Trophoblast cell (in vitro differentiated cells and primary cell): Measurements from ENCODE around the gene FBXO17.
A peak's percentile ranks its signal among the peaks of the same experiment; 100 is the strongest.
"Not testable (repeated sequence)": the region's sequence is repeated elsewhere in the genome, so short reads cannot be mapped to it uniquely, and the experiment has no call there.

Source experiments
- DNase-seq, 2 donors: peaks; one replicate each; pipeline ENCODE4 v3.0.0-alpha.2; 2016
- H2AFZ ChIP-seq: 2 replicates; pipeline ENCODE4 v1.6.1; 2013; ENCODE audit warnings: low read length, moderate library complexity, mild to moderate bottlenecking; ENCODE audit not compliant: insufficient read depth, poor library complexity
- H2AK5ac ChIP-seq: 2 replicates; pipeline ENCODE4 v1.6.1; 2013; ENCODE audit warnings: mild to moderate bottlenecking, low read length
- H2BK120ac ChIP-seq: 2 replicates; pipeline ENCODE4 v1.6.1; 2013; ENCODE audit warnings: low read length, mild to moderate bottlenecking, moderate library complexity; ENCODE audit not compliant: insufficient read depth, poor library complexity
- H2BK12ac ChIP-seq: 2 replicates; pipeline ENCODE4 v1.6.1; 2013; ENCODE audit warnings: mild to moderate bottlenecking, low read length, moderate library complexity
- H2BK5ac ChIP-seq: 2 replicates; pipeline ENCODE4 v1.6.1; 2013; ENCODE audit warnings: low read length, low read depth, moderate library complexity, mild to moderate bottlenecking; ENCODE audit not compliant: poor library complexity
- H3K14ac ChIP-seq: 2 replicates; pipeline ENCODE4 v1.6.1; 2013; ENCODE audit warnings: mild to moderate bottlenecking, low read length
- H3K18ac ChIP-seq: 2 replicates; pipeline ENCODE4 v1.6.1; 2013; ENCODE audit warnings: mild to moderate bottlenecking, low read length
- H3K23ac ChIP-seq: 2 replicates; pipeline ENCODE4 v1.6.1; 2013; ENCODE audit warnings: low read length
- H3K27ac ChIP-seq: 2 replicates; pipeline ENCODE4 v1.5.1; 2013; ENCODE audit warnings: low read depth, mild to moderate bottlenecking, inconsistent platforms, low read length, moderate library complexity
- H3K27me3 ChIP-seq: 2 replicates; pipeline ENCODE4 v1.6.1; 2013; ENCODE audit warnings: inconsistent platforms, mild to moderate bottlenecking, low read length, moderate library complexity; ENCODE audit not compliant: insufficient read depth
- H3K36me3 ChIP-seq, 2 experiments: 1 replicate in 1 of 2; 2 replicates in 1 of 2; pipeline ENCODE4 v1.6.1; 2013; ENCODE audit warnings: low read length in 2 of 2, mild to moderate bottlenecking in 2 of 2, moderate library complexity in 1 of 2; ENCODE audit not compliant: insufficient read depth in 2 of 2, control insufficient read depth in 1 of 2
- H3K4ac ChIP-seq: 2 replicates; pipeline ENCODE4 v1.6.1; 2013; ENCODE audit warnings: low read depth, mild to moderate bottlenecking, low read length, moderate library complexity
- H3K4me1 ChIP-seq, 2 experiments: 1 replicate in 1 of 2; 2 replicates in 1 of 2; pipeline ENCODE4 v1.6.1; 2013; ENCODE audit warnings: low read length in 2 of 2, mild to moderate bottlenecking in 2 of 2, moderate library complexity in 1 of 2; ENCODE audit not compliant: insufficient read depth in 2 of 2, control insufficient read depth in 1 of 2
- H3K4me2 ChIP-seq: 2 replicates; pipeline ENCODE4 v1.6.1; 2013; ENCODE audit warnings: inconsistent platforms, mild to moderate bottlenecking, low read length, moderate library complexity
- H3K4me3 ChIP-seq: 2 replicates; pipeline ENCODE4 v1.5.1; 2013; ENCODE audit warnings: mild to moderate bottlenecking, low read depth, low read length, inconsistent platforms
- H3K79me1 ChIP-seq: one replicate; pipeline ENCODE4 v1.6.1; 2013; ENCODE audit warnings: low read length
- H3K79me2 ChIP-seq: 2 replicates; pipeline ENCODE4 v1.6.1; 2013; ENCODE audit warnings: low read length, mild to moderate bottlenecking; ENCODE audit not compliant: control insufficient read depth, insufficient read depth, poor library complexity
- H3K9ac ChIP-seq: 2 replicates; pipeline ENCODE4 v1.6.1; 2013; ENCODE audit warnings: mild to moderate bottlenecking, low read length
- H3K9me3 ChIP-seq: 2 replicates; pipeline ENCODE4 v1.6.1; 2013; ENCODE audit warnings: low read depth, mild to moderate bottlenecking, control low read depth, inconsistent platforms, low read length; ENCODE audit not compliant: insufficient read depth
- H4K12ac ChIP-seq: 2 replicates; pipeline ENCODE4 v1.6.1; 2013; ENCODE audit warnings: low read depth, mild to moderate bottlenecking, low read length, moderate library complexity
- H4K8ac ChIP-seq: 2 replicates; pipeline ENCODE4 v1.6.1; 2013; ENCODE audit warnings: low read depth, mild to moderate bottlenecking, low read length, moderate library complexity
- H4K91ac ChIP-seq: one replicate; pipeline ENCODE4 v1.6.1; 2013; ENCODE audit warnings: low read depth, mild to moderate bottlenecking, low read length, moderate library complexity
- WGBS: extraction: QIAGEN DNeasy Blood & Tissue Kit; methylation state at CpG from one replicate; pipeline ENCODE4 v1.1.7; 2013; ENCODE audit warnings: missing lambda C conversion rate; ENCODE audit not compliant: insufficient read length, insufficient coverage; ENCODE audit errors: extremely low coverage; 5-methylcytosine and 5-hydroxymethylcytosine counted together

FBXO17 gene

GRCh38 chr19:38989614-38990013 is 14.1 kb upstream of the FBXO17 start:
- H2BK12ac ChIP-seq, H4K8ac ChIP-seq, H3K4me2 ChIP-seq, H3K79me2 ChIP-seq, H3K14ac ChIP-seq, DNase-seq, H3K9me3 ChIP-seq, H4K12ac ChIP-seq, H4K91ac ChIP-seq, H3K4me1 ChIP-seq, H3K79me1 ChIP-seq, H2AFZ ChIP-seq, H3K9ac ChIP-seq, H3K18ac ChIP-seq, H2BK5ac ChIP-seq, H3K27ac ChIP-seq, H2AK5ac ChIP-seq, H3K36me3 ChIP-seq, H3K27me3 ChIP-seq, H3K4ac ChIP-seq, H2BK120ac ChIP-seq, H3K23ac ChIP-seq, H3K4me3 ChIP-seq: not testable (repeated sequence)
- WGBS: no CpG with 5 or more reads among the region's 1 CpG

GRCh38 chr19:38989066-38989605 is 13.6 kb upstream of the FBXO17 start:
- Histone ChIP-seq H3K4ac (no peak overlapping the region), H2BK120ac (no peak overlapping the region), H2BK5ac (no peak overlapping the region), H4K12ac (no peak overlapping the region), H3K27ac (no peak overlapping the region), H3K4me1 (peaks cover 3% of the 10 kb centered on the region in 2 experiments), H3K14ac (no peak overlapping the region), H2AFZ (no peak overlapping the region), H3K27me3 (no peaks in the 10 kb centered on the region), H3K79me1 (no peaks in the 10 kb centered on the region), H3K9me3 (no peaks in the 10 kb centered on the region), H3K36me3 (no peaks in the 10 kb centered on the region), H3K18ac (no peak overlapping the region), H2AK5ac (no peak overlapping the region), H3K4me2 (peak overlapping the region; percentile 30), H3K23ac (no peak overlapping the region), H3K4me3 (no peak overlapping the region), H4K91ac (no peak overlapping the region), H3K9ac (no peak overlapping the region), H3K79me2 (no peaks in the 10 kb centered on the region), H2BK12ac (no peak overlapping the region), H4K8ac (no peak overlapping the region)
- WGBS: no CpG with 5 or more reads among the region's 12 CpGs
- DNase-seq: peak in 1 of 2 donors; percentile 9

GRCh38 chr19:38988627-38989026 is 13.1 kb upstream of the FBXO17 start:
- H4K12ac ChIP-seq, H3K36me3 ChIP-seq, H2AFZ ChIP-seq, H2AK5ac ChIP-seq, H2BK5ac ChIP-seq, H3K14ac ChIP-seq, H3K4ac ChIP-seq, H2BK120ac ChIP-seq, DNase-seq, H3K4me1 ChIP-seq, H3K27me3 ChIP-seq, H2BK12ac ChIP-seq, H4K91ac ChIP-seq, H3K79me2 ChIP-seq, H4K8ac ChIP-seq, H3K4me2 ChIP-seq, H3K79me1 ChIP-seq, H3K23ac ChIP-seq, H3K27ac ChIP-seq, H3K9ac ChIP-seq, H3K18ac ChIP-seq, H3K9me3 ChIP-seq, H3K4me3 ChIP-seq: not testable (repeated sequence)
- WGBS: no CpG with 5 or more reads among the region's 4 CpGs

- no CpG with 5 or more reads among the region's 6 CpGs for WGBS
Measured at GRCh38 chr19:38987745-38988144, 12.2 kb upstream of the FBXO17 start.

More at GRCh38 chr19:38987745-38988144, 12.2 kb upstream of the FBXO17 start:
- not testable (repeated sequence) for H3K36me3 ChIP-seq, H3K14ac ChIP-seq, H3K79me1 ChIP-seq, H3K18ac ChIP-seq, H4K8ac ChIP-seq, H2BK12ac ChIP-seq, H3K79me2 ChIP-seq, H2BK5ac ChIP-seq, H3K9me3 ChIP-seq, H3K4me1 ChIP-seq, H3K27ac ChIP-seq, H2AK5ac ChIP-seq, H3K9ac ChIP-seq, H4K12ac ChIP-seq, H4K91ac ChIP-seq, DNase-seq, H2AFZ ChIP-seq, H3K4me2 ChIP-seq, H3K4ac ChIP-seq, H3K27me3 ChIP-seq, H3K4me3 ChIP-seq, H2BK120ac ChIP-seq, H3K23ac ChIP-seq
